HCT116 (cell line): ENCODE data around the gene SAMD4B. TPM values are rescaled to one million over a fixed set of nuclear protein-coding genes. Genes with fewer than 3 reads are reported as not detected.

ENCODE experiments used
- ATAC-seq: fragments of 200-7000 bp; cut with Tn5 transposase; 2 replicates; pipeline ENCODE4 v1.9.1; 2020; ENCODE audit warnings: mild to moderate bottlenecking, moderate library complexity
- BruUV-seq: library from RNA; stranded (reverse); fragments of 400-500 nt; replicated peaks from 2 replicates; lab custom pipeline; 2021; lab: Mats Ljungman, UMichigan
- CTCF ChIA-PET: fragments of 300-600 bp; sonication (Branson Sonifier 250); formaldehyde crosslinking; loops from one replicate; lab custom pipeline; 2021; ENCODE audit warnings: antibody characterized with exemption; lab: Charles Lee
- POLR2A ChIA-PET: fragments of 300-600, 350-600 bp; sonication (Branson Sonifier 250); formaldehyde crosslinking; loops from one replicate; lab custom pipeline; 2021; ENCODE audit warnings: antibody characterized with exemption; lab: Charles Lee
- RAD21 ChIA-PET, 2 experiments: fragments of 300-600 bp; sonication (Branson Sonifier 250); formaldehyde crosslinking; loops; one replicate each; lab custom pipeline; 2023; ENCODE audit warnings: low total read pairs in 2 of 2; ENCODE audit not compliant: uncharacterized antibody in 2 of 2, unreplicated experiment in 2 of 2, low non-redundant PET in 1 of 2; lab: Charles Lee
- DNase-seq: peaks from one replicate; pipeline ENCODE4 v3.0.0-alpha.2; 2010; ENCODE audit warnings: low read depth, low spot score
- H2AFZ ChIP-seq: fragments of 200-600 bp; shearing (Covaris generic), sonication (generic); 2 replicates; pipeline ENCODE4 v1.6.1; 2017; ENCODE audit warnings: low read depth, mixed run types, mixed read lengths, antibody characterized with exemption, low read length; ENCODE audit not compliant: poor library complexity, severe bottlenecking
- H3K27ac ChIP-seq: 2 replicates; pipeline ENCODE4 v1.5.1; 2012; ENCODE audit warnings: low read depth, low read length
- H3K27me3 ChIP-seq: fragments of 200-600 bp; sonication (generic); 2 replicates; pipeline ENCODE4 v1.6.1; 2016; ENCODE audit warnings: mixed run types, low read length, mixed read lengths; ENCODE audit not compliant: insufficient read depth
- H3K36me3 ChIP-seq, 2 experiments: fragments of 200-500 bp in 1 of 2; fragments of 200-600 bp in 1 of 2; sonication (Bioruptor generic) in 1 of 2; sonication (generic) in 1 of 2; 2 replicates each; pipeline versions ENCODE4 v1.5.1 to v1.6.1; 2014 to 2016; ENCODE audit warnings: low read length in 2 of 2, inconsistent platforms in 1 of 2, mixed read lengths in 1 of 2, mixed run types in 1 of 2; ENCODE audit not compliant: insufficient read depth in 2 of 2, control insufficient read depth in 1 of 2
- H3K4me1 ChIP-seq, 2 experiments: fragments of 200-600 bp in 1 of 2; sonication (generic) in 1 of 2; 2 replicates each; pipeline versions ENCODE4 v1.5.1 to v1.6.1; 2012 to 2017; ENCODE audit warnings: low read length in 2 of 2, inconsistent platforms in 1 of 2, mild to moderate bottlenecking in 1 of 2, mixed read lengths in 1 of 2, mixed run types in 1 of 2, moderate library complexity in 1 of 2; ENCODE audit not compliant: insufficient read depth in 2 of 2, control insufficient read depth in 1 of 2
- H3K4me2 ChIP-seq: fragments of 200-600 bp; sonication (generic); 2 replicates; pipeline ENCODE4 v1.6.1; 2017; ENCODE audit warnings: mixed run types, low read length, mixed read lengths
- H3K4me3 ChIP-seq, 2 experiments: fragments of 200-600 bp in 1 of 2; sonication (generic) in 1 of 2; replicated peaks in 1 of 2; 2 replicates each; pipeline ENCODE4 v1.5.1; 2011 to 2016; ENCODE audit warnings: low read length in 2 of 2, control low read depth in 1 of 2, low read depth in 1 of 2, mild to moderate bottlenecking in 1 of 2, mixed read lengths in 1 of 2, mixed run types in 1 of 2
- H3K79me2 ChIP-seq: fragments of 200-600 bp; sonication (generic); 2 replicates; pipeline ENCODE4 v1.6.1; 2017; ENCODE audit warnings: mild to moderate bottlenecking, mixed run types, low read length, moderate library complexity, mixed read lengths; ENCODE audit not compliant: insufficient read depth
- H3K9ac ChIP-seq: fragments of 200-600 bp; sonication (generic); 2 replicates; pipeline ENCODE4 v1.6.1; 2016; ENCODE audit warnings: low read length, mixed read lengths
- H3K9me2 ChIP-seq: fragments of 200-600 bp; sonication (generic), shearing (Covaris generic); 2 replicates; pipeline ENCODE4 v1.6.1; 2017; ENCODE audit warnings: mixed run types, mild to moderate bottlenecking, moderate library complexity; ENCODE audit not compliant: insufficient read depth
- H3K9me3 ChIP-seq, 2 experiments: fragments of 200-500 bp in 1 of 2; fragments of 200-600 bp in 1 of 2; sonication (Bioruptor generic) in 1 of 2; sonication (generic) in 1 of 2; 2 replicates each; pipeline ENCODE4 v1.6.1; 2014 to 2017; ENCODE audit warnings: low read length in 2 of 2, mixed read lengths in 2 of 2, inconsistent platforms in 1 of 2, low read depth in 1 of 2, mild to moderate bottlenecking in 1 of 2, mixed run types in 1 of 2, moderate library complexity in 1 of 2; ENCODE audit not compliant: control insufficient read depth in 1 of 2, insufficient read depth in 1 of 2
- H4K20me1 ChIP-seq: fragments of 200-600 bp; sonication (generic), shearing (Covaris generic); 2 replicates; pipeline ENCODE4 v1.6.1; 2017; ENCODE audit warnings: mixed run types, mild to moderate bottlenecking, moderate library complexity; ENCODE audit not compliant: insufficient read depth
- ATF3 ChIP-seq: IDR thresholded peaks from 2 replicates; pipeline ENCODE4 v1.6.1; 2012
- CBX3 ChIP-seq: IDR thresholded peaks from 2 replicates; pipeline ENCODE4 v1.6.1; 2012; ENCODE audit warnings: low read depth
- CEBPB ChIP-seq: IDR thresholded peaks from 2 replicates; pipeline ENCODE4 v1.6.1; 2012; ENCODE audit warnings: low read depth
- CTCF ChIP-seq, 3 experiments: fragments of 200-600 bp in 1 of 3; sonication (generic) in 1 of 3; IDR thresholded peaks in 2 of 3; conservative IDR thresholded peaks in 1 of 3; 2 replicates each; pipeline ENCODE4 v1.5.1; 2012 to 2017; ENCODE audit warnings: low read depth in 2 of 3, low read length in 2 of 3, antibody characterized with exemption in 1 of 3, borderline replicate concordance in 1 of 3, control low read depth in 1 of 3, mild to moderate bottlenecking in 1 of 3, mixed read lengths in 1 of 3, mixed run types in 1 of 3, moderate library complexity in 1 of 3; ENCODE audit not compliant: insufficient read depth in 1 of 3
- EGR1 ChIP-seq: IDR thresholded peaks from 2 replicates; pipeline ENCODE4 v1.6.1; 2012; ENCODE audit warnings: low read depth
- ELF1 ChIP-seq: IDR thresholded peaks from 2 replicates; pipeline ENCODE4 v1.6.1; 2012; ENCODE audit warnings: low read depth, borderline replicate concordance
- EZH2 ChIP-seq: fragments of 200-600 bp; sonication (generic); IDR thresholded peaks from 2 replicates; pipeline ENCODE4 v1.6.1; 2017; ENCODE audit warnings: antibody characterized with exemption, mixed run types
- EZH2phosphoT487 ChIP-seq: fragments of 200-600 bp; IDR thresholded peaks from 2 replicates; pipeline ENCODE4 v1.6.1; 2018; ENCODE audit warnings: antibody characterized with exemption, borderline replicate concordance
- FOSL1 ChIP-seq: IDR thresholded peaks from 2 replicates; pipeline ENCODE4 v1.6.1; 2012; ENCODE audit warnings: low read depth
- MAX ChIP-seq: IDR thresholded peaks from 2 replicates; pipeline ENCODE4 v1.6.1; 2012
- POLR2A ChIP-seq: IDR thresholded peaks from 2 replicates; pipeline ENCODE4 v1.7.0; 2011; ENCODE audit warnings: borderline replicate concordance; ENCODE audit not compliant: insufficient read depth, insufficient read length; ENCODE audit errors: extremely low read depth
- POLR2AphosphoS5 ChIP-seq: IDR thresholded peaks from 2 replicates; pipeline ENCODE4 v1.6.1; 2011; ENCODE audit warnings: mild to moderate bottlenecking, low read depth, low read length, moderate library complexity
- RAD21 ChIP-seq: IDR thresholded peaks from 2 replicates; pipeline ENCODE4 v1.6.1; 2012; ENCODE audit warnings: low read depth, mild to moderate bottlenecking
- SIN3A ChIP-seq: IDR thresholded peaks from 2 replicates; pipeline ENCODE4 v1.6.1; 2012; ENCODE audit warnings: low read depth
- SRF ChIP-seq: IDR thresholded peaks from 2 replicates; pipeline ENCODE4 v1.6.1; 2012; ENCODE audit warnings: low read depth
- TCF7L2 ChIP-seq: IDR thresholded peaks from 2 replicates; pipeline ENCODE4 v1.7.0; 2011; ENCODE audit warnings: borderline replicate concordance, inconsistent platforms; ENCODE audit not compliant: insufficient read depth, insufficient read length; ENCODE audit errors: extremely low read depth
- ZFX ChIP-seq: fragments of 450-650 bp; IDR thresholded peaks from 2 replicates; pipeline ENCODE4 v1.6.1; 2017
- ZNF274 ChIP-seq: fragments of 200-500 bp; sonication (Bioruptor generic); IDR thresholded peaks from 2 replicates; pipeline ENCODE4 v1.6.1; 2014; ENCODE audit warnings: mild to moderate bottlenecking, low read depth, low read length, inconsistent platforms
- intact Hi-C: fragments of 100-400 bp; cut with micrococcal nuclease; formaldehyde crosslinking; loops from 2 replicates; pipeline ENCODE4 v1.10.0; 2022
- total RNA-seq: library from RNA; stranded (reverse); gene quantifications from one replicate; pipeline ENCODE4 v1.2.1, GENCODE V29; 2021; ENCODE audit not compliant: unreplicated experiment

SAMD4B gene
- total RNA-seq, 1 experiment from 2014 or later: 127 TPM

GRCh38 chr19:39426170-39426569 is 83.9 kb downstream of the SAMD4B start:
- Histone ChIP-seq H3K27ac (no peak overlapping the region), H3K9me2 (no peaks in the 10 kb centered on the region), H3K36me3 (no peaks in the 10 kb centered on the region), H2AFZ (no peak overlapping the region), H3K9me3 (no peaks in the 10 kb centered on the region), H4K20me1 (no peaks in the 10 kb centered on the region; the same call in 1 of the 2 replicates), H3K79me2 (no peaks in the 10 kb centered on the region), H3K9ac (no peak overlapping the region), H3K4me3 (no peak overlapping the region), H3K4me1 (peaks cover 37 to 38% of the 10 kb centered on the region in 2 experiments), H3K27me3 (no peaks in the 10 kb centered on the region), H3K4me2 (no peak overlapping the region)
- ChIA-PET CTCF (no interaction called here), POLR2A (interaction anchor here (6.0 kb wide), 1 partner anchor 10 kb away, joined by 33 read pairs; the partner anchor contains the start of gene RPS16), RAD21 (no interaction called here)
- intact Hi-C loops: no loop called here
- ATAC-seq (no peak), DNase-seq (no peak)
- TF ChIP-seq ZNF274 (no peak), RAD21 (no peak), SIN3A (no peak), EGR1 (no peak), MAX (no peak), POLR2A (no peak), ZFX (no peak), SRF (no peak), EZH2phosphoT487 (no peak), TCF7L2 (no peak), ELF1 (no peak), EZH2 (no peak), CBX3 (no peak), ATF3 (no peak), CEBPB (no peak), CTCF (IDR thresholded peaks at IDR 0.05 in 2 of 3, conservative IDR thresholded peaks at IDR 0.05 in 1 of 3; ENCODE audit: borderline replicate concordance in 1 of 3, insufficient read depth in 1 of 3, low read depth in 2 of 3, low read length in 2 of 3) (no peak), POLR2AphosphoS5 (no peak), FOSL1 (no peak)
- no TSS peak for BruUV-seq
